Measurements from ENCODE around the gene KANSL3.
"Not testable (repeated sequence)": the region's sequence is repeated elsewhere in the genome, so short reads cannot be mapped to it uniquely, and the experiment has no call there.

The KANSL3 gene

GRCh38 chr2:96564563-96564962 is 73.5 kb downstream of the KANSL3 start:
- FAIRE-seq (no peak), DNase-seq (ENCODE audit: insufficient read length, low spot score) (no peak)
- TF ChIP-seq, protein P1, sequence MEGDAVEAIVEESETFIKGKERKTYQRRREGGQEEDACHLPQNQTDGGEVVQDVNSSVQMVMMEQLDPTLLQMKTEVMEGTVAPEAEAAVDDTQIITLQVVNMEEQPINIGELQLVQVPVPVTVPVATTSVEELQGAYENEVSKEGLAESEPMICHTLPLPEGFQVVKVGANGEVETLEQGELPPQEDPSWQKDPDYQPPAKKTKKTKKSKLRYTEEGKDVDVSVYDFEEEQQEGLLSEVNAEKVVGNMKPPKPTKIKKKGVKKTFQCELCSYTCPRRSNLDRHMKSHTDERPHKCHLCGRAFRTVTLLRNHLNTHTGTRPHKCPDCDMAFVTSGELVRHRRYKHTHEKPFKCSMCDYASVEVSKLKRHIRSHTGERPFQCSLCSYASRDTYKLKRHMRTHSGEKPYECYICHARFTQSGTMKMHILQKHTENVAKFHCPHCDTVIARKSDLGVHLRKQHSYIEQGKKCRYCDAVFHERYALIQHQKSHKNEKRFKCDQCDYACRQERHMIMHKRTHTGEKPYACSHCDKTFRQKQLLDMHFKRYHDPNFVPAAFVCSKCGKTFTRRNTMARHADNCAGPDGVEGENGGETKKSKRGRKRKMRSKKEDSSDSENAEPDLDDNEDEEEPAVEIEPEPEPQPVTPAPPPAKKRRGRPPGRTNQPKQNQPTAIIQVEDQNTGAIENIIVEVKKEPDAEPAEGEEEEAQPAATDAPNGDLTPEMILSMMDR (IDR thresholded peaks at IDR 0.05; ENCODE audit: insufficient read depth, missing control alignments) = no peak

DNA sequence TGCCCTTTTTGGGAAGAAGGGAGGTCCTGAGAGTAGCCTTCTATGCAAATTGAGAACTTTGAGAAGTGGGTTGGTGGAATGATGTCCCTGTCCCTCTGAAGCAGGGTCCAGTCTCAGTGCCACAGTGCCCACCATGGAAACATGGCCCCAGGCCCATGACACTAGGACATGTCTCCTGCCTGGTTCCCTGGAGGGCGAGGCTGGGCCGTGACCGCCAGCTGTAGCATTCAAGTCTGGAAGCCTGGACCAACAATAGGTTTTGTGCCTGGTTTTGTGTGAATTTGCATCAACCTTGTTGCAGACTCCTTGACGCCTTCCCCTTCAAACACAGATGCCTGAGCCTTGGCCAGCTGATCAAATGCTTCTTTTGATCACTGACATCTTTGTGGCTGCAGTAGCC is 74.1 kb downstream of the KANSL3 start:
- FAIRE-seq = no peak

DNA sequence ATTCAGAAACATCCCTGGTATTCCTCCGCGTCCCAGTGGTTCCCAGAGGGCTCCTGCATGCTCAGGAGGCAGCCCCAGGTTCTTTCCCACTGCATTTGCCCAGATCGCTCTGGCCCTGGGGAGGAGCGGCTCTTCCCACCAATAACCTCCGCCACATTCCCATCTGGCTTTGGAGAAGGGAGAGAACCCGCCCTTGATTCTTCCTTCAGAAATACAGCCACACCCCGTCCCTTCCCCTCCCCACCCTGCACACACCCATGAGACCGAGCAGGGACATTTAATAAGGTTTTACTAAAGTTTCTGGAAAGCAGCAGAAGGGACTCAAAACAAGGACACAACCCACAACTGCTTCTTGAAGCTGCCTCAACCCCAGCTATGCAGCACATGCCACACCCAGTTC is 79.6 kb downstream of the KANSL3 start:
- FAIRE-seq (no peak), DNase-seq (ENCODE audit: insufficient read length, low spot score) (no peak)
- TF ChIP-seq, protein P1 (IDR thresholded peaks at IDR 0.05; ENCODE audit: insufficient read depth, missing control alignments) = no peak

More for the DNA sequence above, 74.1 kb downstream of the KANSL3 start:
- DNase-seq (ENCODE audit: insufficient read length, low spot score) = no peak
- TF ChIP-seq, protein P1 (IDR thresholded peaks at IDR 0.05; ENCODE audit: insufficient read depth, missing control alignments) = no peak

DNA sequence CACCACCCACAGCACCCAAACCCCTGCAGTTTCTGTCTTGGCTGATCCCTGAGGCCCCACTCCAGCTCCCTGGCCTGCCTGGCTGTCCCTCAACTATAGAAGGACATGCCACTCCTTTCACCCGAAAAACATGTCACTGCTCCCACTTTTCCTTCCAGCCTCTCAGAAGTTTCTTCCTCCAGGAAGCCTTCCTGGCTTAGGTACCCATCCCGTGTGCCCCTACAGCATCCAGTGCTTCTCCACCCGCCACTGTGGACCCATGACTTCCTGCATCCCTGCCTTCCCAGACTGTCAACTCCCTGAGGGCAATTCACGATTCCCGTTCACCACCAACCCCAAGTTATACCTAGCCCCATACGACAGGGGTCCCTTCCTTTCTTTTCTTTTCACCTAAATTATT is 80.1 kb downstream of the KANSL3 start:
- FAIRE-seq = no peak
- DNase-seq (ENCODE audit: insufficient read length, low spot score) = no peak
- TF ChIP-seq, protein P1 (IDR thresholded peaks at IDR 0.05; ENCODE audit: insufficient read depth, missing control alignments) = no peak

- FAIRE-seq; DNase-seq (ENCODE audit: insufficient read length, low spot score): not testable (repeated sequence)
Measured at GRCh38 chr2:96557421-96557820, 80.7 kb downstream of the KANSL3 start.

DNA sequence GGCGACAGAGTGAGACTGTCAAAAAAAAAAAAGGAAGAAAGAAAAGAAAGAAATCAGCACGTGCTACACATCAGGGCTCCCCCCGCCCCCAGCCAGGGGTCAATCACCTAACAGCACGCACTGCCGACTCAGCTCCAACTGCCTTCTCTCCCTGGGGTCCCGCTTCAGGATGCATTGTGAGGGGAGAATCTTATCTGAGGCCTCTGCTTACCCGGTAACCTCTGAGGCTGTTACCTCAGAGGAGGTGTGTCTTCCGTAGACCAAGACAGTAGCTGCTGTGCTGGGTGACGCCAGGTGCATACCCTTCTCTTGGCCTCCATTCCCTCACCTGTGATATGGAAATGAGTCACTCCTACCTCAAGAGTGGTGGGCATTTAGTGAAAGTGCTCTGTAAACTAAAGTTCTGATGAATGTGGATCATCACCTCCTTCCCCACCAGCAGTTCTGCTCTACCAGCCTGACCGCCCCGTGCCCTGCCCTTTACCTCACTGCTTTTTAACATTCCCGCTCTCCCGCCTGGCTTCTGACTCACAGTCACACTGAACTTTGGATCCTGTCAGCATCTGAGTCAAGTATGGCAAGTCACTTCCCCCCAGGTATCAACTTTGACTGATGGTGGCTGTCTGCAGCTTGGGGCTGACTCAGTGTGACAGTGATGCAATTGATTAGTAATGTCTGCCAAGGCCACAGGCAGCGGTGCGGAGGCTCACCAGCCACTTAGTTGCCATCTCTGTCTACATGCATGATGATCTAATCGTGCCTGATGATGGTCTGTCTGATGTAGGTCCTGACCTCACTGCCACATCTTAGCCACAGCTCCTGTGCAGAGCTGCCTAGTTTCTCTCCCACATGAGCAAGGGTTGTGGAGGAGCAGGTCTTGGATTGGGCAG is 81.4 kb downstream of the KANSL3 start:
- DNase-seq (ENCODE audit: insufficient read length, low spot score) = no peak
- FAIRE-seq = no peak
- TF ChIP-seq, protein P1 (IDR thresholded peaks at IDR 0.05; ENCODE audit: insufficient read depth, missing control alignments) = no peak

- no peak for FAIRE-seq
- no peak for DNase-seq (ENCODE audit: insufficient read length, low spot score)
- TF ChIP-seq, protein P1 (IDR thresholded peaks at IDR 0.05; ENCODE audit: insufficient read depth, missing control alignments) = no peak
Measured at GRCh38 chr2:96555146-96555610, 82.9 kb downstream of the KANSL3 start.

Data from D721Med (cell line).